Measurements from ENCODE around the gene GATAD2A.

Gene GATAD2A

DNA sequence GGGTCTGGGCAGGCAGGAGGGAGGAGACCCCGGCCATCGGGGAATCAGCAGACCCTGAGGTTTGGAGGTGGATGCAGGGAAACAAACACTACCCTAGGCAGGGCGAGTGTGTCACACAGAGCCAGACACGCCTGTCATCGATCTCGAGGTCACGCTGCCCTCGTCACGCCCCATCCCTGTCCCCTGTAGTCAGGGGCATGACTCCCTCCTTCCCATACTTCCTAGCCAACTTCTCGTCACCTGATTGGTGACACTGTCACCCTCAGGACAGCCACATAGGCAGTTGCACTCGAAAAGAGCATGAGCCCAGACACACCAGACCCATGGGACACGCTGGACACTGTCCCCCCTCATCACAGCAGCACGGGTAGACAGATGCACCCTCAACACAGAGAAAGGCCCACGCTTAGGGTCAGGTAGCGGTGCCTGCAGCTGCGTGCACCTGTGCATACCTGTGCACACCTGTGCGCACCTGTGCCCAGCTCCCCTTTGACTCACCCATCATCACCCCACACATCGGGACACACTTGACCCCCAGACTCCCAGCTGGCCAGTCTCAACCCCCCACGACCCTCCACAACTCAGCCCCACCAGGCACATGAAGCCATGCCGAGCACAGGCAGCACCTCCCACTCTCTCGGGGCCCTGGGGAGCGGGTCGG lies 144.5 kb downstream of the GATAD2A start:
- DNase-seq = no peak

DNA sequence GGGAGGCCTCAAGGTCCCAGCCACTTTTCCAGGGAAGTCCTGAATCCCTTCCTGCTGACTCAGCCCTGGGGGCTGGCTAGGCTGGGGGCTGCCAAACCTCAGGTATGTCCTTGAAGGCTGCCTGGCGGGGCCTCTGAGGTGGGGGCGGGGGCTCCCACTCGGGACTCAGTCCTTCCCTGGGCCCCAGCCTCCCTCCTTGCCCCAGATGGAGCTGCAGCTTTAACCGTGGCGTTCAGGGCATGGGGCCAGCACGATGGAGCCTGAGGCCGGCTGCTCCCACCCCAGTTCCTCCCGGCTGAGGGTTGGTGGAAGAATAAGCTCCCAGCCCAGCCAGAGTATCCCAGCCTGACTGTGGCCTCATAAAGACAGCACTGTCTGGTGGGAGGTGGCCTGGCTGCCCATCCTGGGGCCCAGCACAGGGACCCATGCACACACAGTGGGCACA lies 145.0 kb downstream of the GATAD2A start:
- DNase-seq = no peak

DNA sequence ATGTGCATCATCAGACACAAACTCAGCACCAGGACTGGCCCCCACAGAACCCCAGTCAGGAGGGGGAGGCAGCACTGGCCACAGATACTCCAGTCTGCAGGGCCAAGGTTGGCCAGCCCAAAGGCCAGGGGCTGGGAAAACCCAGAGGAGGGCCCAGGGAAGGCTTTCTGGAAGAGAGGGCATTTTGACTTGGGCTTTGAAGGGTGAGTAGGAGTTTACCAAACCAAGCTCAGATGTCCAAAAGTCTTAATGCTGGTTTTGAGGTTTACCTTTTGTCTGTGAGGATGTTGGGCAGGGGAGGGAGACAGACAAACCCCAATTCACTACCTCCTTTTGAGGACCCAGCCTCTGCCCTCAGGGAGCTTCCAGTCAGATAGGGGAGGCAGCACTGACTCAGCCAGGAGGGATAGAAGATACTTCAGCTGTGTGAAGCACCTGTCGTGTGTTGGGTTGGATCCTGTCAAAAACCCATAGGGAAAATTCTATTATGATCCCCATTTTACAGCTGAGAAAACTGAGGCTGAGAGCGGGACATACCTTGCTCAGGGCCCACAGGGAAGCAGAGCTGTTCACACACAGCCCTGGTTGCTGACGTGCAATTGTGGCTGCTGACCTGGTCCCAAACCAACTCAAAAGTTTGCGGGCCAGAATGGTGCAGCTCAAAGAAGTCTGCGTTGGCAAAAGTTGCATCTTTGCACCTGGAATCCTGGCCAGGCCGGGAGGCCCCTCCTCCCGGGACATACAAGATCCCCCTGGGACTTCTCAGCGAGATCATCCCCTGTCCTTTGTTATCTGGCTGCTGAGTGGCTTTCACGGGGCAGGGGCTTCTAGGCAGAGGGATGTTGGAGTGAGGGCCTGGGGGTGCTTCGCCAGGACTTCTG lies 145.7 kb downstream of the GATAD2A start:
- DNase-seq = no peak

DNA sequence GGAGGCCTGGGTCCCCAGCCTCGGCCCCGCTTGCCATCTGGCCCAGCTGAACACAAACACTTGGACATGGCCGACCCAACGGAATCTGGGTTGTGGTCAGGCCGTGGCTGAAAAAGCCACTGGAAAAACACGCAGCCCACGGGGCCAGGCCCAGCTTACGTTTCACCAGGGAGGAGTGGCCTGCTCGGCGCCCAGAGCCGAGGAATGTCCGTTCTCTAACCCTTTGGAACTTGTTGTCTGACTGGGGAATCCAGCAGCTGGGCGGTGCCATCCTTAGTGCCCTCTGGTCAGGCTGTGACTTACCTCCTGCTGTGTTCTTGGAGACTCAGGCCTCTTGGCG lies 146.3 kb downstream of the GATAD2A start:
- DNase-seq = no peak

DNA sequence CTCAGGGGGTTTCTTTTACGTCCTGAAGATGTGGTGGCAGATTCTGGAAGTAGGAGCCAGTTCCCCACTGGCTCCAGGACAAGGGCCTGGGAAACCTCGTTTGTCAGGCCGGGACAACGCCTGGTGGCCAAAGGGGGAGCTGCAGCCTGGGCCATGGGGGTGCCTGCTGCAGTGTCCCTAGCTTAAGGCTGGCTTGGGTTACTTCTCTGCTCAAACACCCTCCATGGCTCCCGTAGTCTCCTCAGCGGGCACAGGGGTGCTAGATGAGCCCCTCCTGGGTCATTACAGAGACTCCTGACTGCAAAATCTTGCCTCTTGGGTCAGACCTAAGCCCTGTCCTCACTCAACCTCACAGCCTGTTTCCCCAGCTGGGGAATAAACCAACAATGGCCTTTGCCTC lies 147.3 kb downstream of the GATAD2A start:
- no peak for DNase-seq

DNA sequence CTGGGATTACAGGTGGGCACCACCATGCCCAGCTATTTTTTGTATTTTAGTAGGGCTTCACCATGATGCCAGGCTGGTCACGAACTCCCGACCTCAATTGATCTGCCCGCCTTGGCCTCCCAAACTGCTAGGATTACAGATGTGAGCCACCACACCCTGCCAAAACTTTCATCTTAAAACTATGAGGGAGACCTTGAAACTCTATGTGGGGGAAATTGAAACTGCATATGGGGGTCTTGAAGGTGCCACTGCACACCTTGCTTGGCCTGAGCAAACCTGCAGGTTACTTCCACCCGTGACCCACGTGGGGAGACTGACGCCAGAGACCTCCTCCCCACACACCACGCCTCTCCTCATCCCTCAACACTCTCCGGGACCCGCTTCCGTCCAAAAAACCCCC lies 148.2 kb downstream of the GATAD2A start:
- DNase-seq = no peak

GRCh38 chr19:19554074-19555023 lies 148.9 kb downstream of the GATAD2A start:
- DNase-seq = peak; percentile 39

- no peak for DNase-seq
These were observed 152.6 kb downstream of the GATAD2A start for GRCh38 chr19:19558055-19558454.

Measured in activated CD4-positive, alpha-beta T cell treated with anti-CD3 and anti-CD28 coated beads for 1 hour (primary cell).